CD14-positive monocyte (primary cell): Measurements from ENCODE around the gene KLHL22. TPM values are rescaled to one million over a fixed set of nuclear protein-coding genes. Genes with fewer than 3 reads are reported as not detected.

Experiments used
- DNase-seq, 3 donors: peaks; one replicate each; pipeline ENCODE4 v3.0.0-alpha.2; 2011 to 2022
- H2AFZ ChIP-seq: 2 replicates; pipeline ENCODE4 v1.6.0; 2012; ENCODE audit warnings: mild to moderate bottlenecking, low read depth, low read length, inconsistent platforms; ENCODE audit not compliant: insufficient read depth, poor library complexity, severe bottlenecking
- H3K27ac ChIP-seq, 2 donors: 1 replicate in 1 of 2; 2 replicates in 1 of 2; pipeline ENCODE4 v1.5.1; 2012 to 2013; ENCODE audit warnings: low read length in 2 of 2, control low read depth in 1 of 2, inconsistent platforms in 1 of 2, low read depth in 1 of 2, mild to moderate bottlenecking in 1 of 2
- H3K27me3 ChIP-seq, 2 donors: one replicate each; pipeline versions ENCODE4 v1.6.0 to v1.6.1; 2011 to 2013; ENCODE audit warnings: low read length in 2 of 2; ENCODE audit not compliant: control insufficient read depth in 2 of 2, insufficient read depth in 2 of 2
- H3K36me3 ChIP-seq, 2 donors: replicated peaks in 1 of 2; 1 replicate in 1 of 2; 2 replicates in 1 of 2; pipeline versions ENCODE4 v1.5.1 to v1.6.1; 2012 to 2013; ENCODE audit warnings: low read length in 2 of 2, control low read depth in 1 of 2, inconsistent platforms in 1 of 2, mild to moderate bottlenecking in 1 of 2; ENCODE audit not compliant: insufficient read depth in 2 of 2, control insufficient read depth in 1 of 2
- H3K4me1 ChIP-seq, 2 donors: 1 replicate in 1 of 2; 2 replicates in 1 of 2; pipeline versions ENCODE4 v1.5.1 to v1.6.1; 2012 to 2013; ENCODE audit warnings: low read length in 2 of 2, control low read depth in 1 of 2, inconsistent platforms in 1 of 2, mild to moderate bottlenecking in 1 of 2, moderate library complexity in 1 of 2; ENCODE audit not compliant: insufficient read depth in 2 of 2, control insufficient read depth in 1 of 2
- H3K4me2 ChIP-seq: replicated peaks from 2 replicates; pipeline ENCODE3; 2012; ENCODE audit warnings: low read length, moderate library complexity, mild to moderate bottlenecking; ENCODE audit not compliant: poor library complexity, severe bottlenecking; ENCODE audit errors: extremely low read depth
- H3K4me3 ChIP-seq, 3 experiments: fragments of 200-600 bp in 1 of 3; sonication (generic) in 1 of 3; replicated peaks in 1 of 3; 1 replicate in 2 of 3; 2 replicates in 1 of 3; pipeline ENCODE4 v1.5.1; 2011 to 2013; ENCODE audit warnings: low read length in 3 of 3, mild to moderate bottlenecking in 3 of 3, control low read depth in 2 of 3, low read depth in 2 of 3, inconsistent platforms in 1 of 3, moderate library complexity in 1 of 3
- H3K79me2 ChIP-seq: 2 replicates; pipeline ENCODE4 v1.6.0; 2012; ENCODE audit warnings: mild to moderate bottlenecking, control low read depth, inconsistent platforms, low read length, moderate library complexity; ENCODE audit not compliant: insufficient read depth
- H3K9ac ChIP-seq: 2 replicates; pipeline ENCODE4 v1.6.0; 2017; ENCODE audit warnings: low read length, mild to moderate bottlenecking; ENCODE audit not compliant: insufficient read depth, poor library complexity, severe bottlenecking
- H3K9me3 ChIP-seq, 2 donors: replicated peaks in 1 of 2; 1 replicate in 1 of 2; 2 replicates in 1 of 2; pipeline versions ENCODE4 v1.5.1 to v1.6.1; 2012 to 2013; ENCODE audit warnings: low read length in 2 of 2, control low read depth in 1 of 2; ENCODE audit not compliant: control insufficient read depth in 1 of 2, insufficient read depth in 1 of 2
- H4K20me1 ChIP-seq: 2 replicates; pipeline ENCODE4 v1.6.0; 2012; ENCODE audit warnings: mild to moderate bottlenecking, low read length, control low read depth, moderate library complexity; ENCODE audit not compliant: insufficient read depth
- H3K27ac Mint-ChIP-seq, 7 donors: one replicate each; pipeline ENCODE4 v1.8.0; 2020; ENCODE audit warnings: mild to moderate bottlenecking in 7 of 7, mixed read lengths in 7 of 7, moderate library complexity in 6 of 7, inconsistent platforms in 2 of 7
- H3K27me3 Mint-ChIP-seq, 3 donors: one replicate each; pipeline ENCODE4 v1.8.0; 2021 to 2022; ENCODE audit warnings: low read depth in 3 of 3, mild to moderate bottlenecking in 3 of 3, mixed read lengths in 3 of 3, moderate library complexity in 3 of 3, inconsistent platforms in 1 of 3
- H3K36me3 Mint-ChIP-seq, 2 donors: one replicate each; pipeline ENCODE4 v1.8.0; 2020; ENCODE audit warnings: mixed read lengths in 2 of 2, inconsistent platforms in 1 of 2, mild to moderate bottlenecking in 1 of 2
- H3K4me1 Mint-ChIP-seq: one replicate; pipeline ENCODE4 v1.8.0; 2020; ENCODE audit warnings: mild to moderate bottlenecking, mixed read lengths
- H3K4me3 Mint-ChIP-seq, 2 donors: one replicate each; pipeline ENCODE4 v1.8.0; 2020; ENCODE audit warnings: mild to moderate bottlenecking in 2 of 2, mixed read lengths in 2 of 2, moderate library complexity in 1 of 2
- H3K9me3 Mint-ChIP-seq, 7 donors: one replicate each; pipeline ENCODE4 v1.8.0; 2020 to 2022; ENCODE audit warnings: mixed read lengths in 7 of 7, mild to moderate bottlenecking in 6 of 7, moderate library complexity in 6 of 7, inconsistent platforms in 2 of 7
- WGBS: methylation state at CpG from one replicate; pipeline ENCODE4 v1.1.5; 2013; ENCODE audit warnings: missing lambda C conversion rate; ENCODE audit not compliant: insufficient coverage; 5-methylcytosine and 5-hydroxymethylcytosine counted together
- intact Hi-C, 2 donors: fragments of 100-400 bp; cut with micrococcal nuclease; formaldehyde crosslinking; loops; one replicate each; pipeline versions ENCODE4 v1.15.0 to v1.15.1; 2023
- polyA plus RNA-seq, 3 donors: library from polyadenylated mRNA; depleted of rRNA in 1 of 3; unstranded in 2 of 3; stranded (reverse) in 1 of 3; fragments of 300-500 nt in 2 of 3; fragments of >200 nt in 1 of 3; fragmentation: Illumina TruSeq in 2 of 3; gene quantifications; 1 replicate in 2 of 3; 2 replicates in 1 of 3; pipeline ENCODE4 v1.2.3, GENCODE V29; 2012 to 2021
- TF ChIP-seq, protein P1 (sequence below): fragments of 200-600 bp; IDR thresholded peaks from one replicate; pipeline ENCODE4 v1.8.0; 2022; ENCODE audit warnings: antibody characterized with exemption, mild to moderate bottlenecking

Gene KLHL22
- polyA plus RNA-seq, 3 donors: 7.8 to 15.6 (median 9.2) TPM

DNA sequence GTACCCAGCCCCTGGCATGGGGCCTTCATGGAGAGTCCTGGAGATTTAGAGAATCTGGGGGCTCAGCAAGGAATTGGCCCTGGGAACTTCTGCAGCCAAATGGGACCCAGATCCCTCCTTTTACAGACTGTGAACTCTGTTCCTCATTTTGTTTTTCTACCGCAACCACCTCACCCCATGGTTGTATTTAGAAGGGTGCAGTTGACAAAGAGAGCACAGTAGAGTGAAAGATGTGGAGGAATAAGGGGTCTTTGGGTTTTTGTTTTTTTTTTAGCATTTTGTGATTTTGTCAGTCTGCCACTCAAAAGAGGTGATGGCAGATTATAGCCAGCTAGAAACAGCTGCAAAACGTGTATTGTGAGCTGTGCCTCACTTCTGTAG is 99.7 kb downstream of the KLHL22 start:
- no peak for DNase-seq
- whole genome bisulfite sequencing: 0% methylated on average over 1 of the region's 2 CpGs
- no peak overlapping the region for H3K27ac Mint-ChIP-seq
- Histone ChIP-seq H3K4me3 (peak overlapping the region in 1 of 3 experiments; percentile 17), H3K36me3 (peaks cover 0 to 7% of the 10 kb centered on the region in 2 donors), H3K27me3 (no peaks in the 10 kb centered on the region), H3K9me3 (no peaks in the 10 kb centered on the region), H2AFZ (peak overlapping the region; percentile 4), H3K4me2 (peak overlapping the region; percentile 26), H3K4me1 (peaks cover 25 to 27% of the 10 kb centered on the region in 2 donors), H4K20me1 (no peaks in the 10 kb centered on the region), H3K27ac (no peak overlapping the region), H3K9ac (no peak overlapping the region), H3K79me2 (peaks cover 7% of the 10 kb centered on the region)
- intact Hi-C loops: no loop called here
- peaks cover 2 to 7% of the 10 kb centered on the region in 2 donors for H3K36me3 Mint-ChIP-seq
- H3K4me3 Mint-ChIP-seq: no peak overlapping the region
- TF ChIP-seq, protein P1, sequence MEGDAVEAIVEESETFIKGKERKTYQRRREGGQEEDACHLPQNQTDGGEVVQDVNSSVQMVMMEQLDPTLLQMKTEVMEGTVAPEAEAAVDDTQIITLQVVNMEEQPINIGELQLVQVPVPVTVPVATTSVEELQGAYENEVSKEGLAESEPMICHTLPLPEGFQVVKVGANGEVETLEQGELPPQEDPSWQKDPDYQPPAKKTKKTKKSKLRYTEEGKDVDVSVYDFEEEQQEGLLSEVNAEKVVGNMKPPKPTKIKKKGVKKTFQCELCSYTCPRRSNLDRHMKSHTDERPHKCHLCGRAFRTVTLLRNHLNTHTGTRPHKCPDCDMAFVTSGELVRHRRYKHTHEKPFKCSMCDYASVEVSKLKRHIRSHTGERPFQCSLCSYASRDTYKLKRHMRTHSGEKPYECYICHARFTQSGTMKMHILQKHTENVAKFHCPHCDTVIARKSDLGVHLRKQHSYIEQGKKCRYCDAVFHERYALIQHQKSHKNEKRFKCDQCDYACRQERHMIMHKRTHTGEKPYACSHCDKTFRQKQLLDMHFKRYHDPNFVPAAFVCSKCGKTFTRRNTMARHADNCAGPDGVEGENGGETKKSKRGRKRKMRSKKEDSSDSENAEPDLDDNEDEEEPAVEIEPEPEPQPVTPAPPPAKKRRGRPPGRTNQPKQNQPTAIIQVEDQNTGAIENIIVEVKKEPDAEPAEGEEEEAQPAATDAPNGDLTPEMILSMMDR: no peak
- peaks cover 0 to 2% (median 0%) of the 10 kb centered on the region in 7 donors for H3K9me3 Mint-ChIP-seq
- peaks cover 31% of the 10 kb centered on the region for H3K4me1 Mint-ChIP-seq
- peaks cover 0 to 2% (median 0%) of the 10 kb centered on the region in 3 donors for H3K27me3 Mint-ChIP-seq

GRCh38 chr22:20395181-20395906 is 100.3 kb downstream of the KLHL22 start:
- H3K27me3 ChIP-seq: no peaks in the 10 kb centered on the region
- WGBS: 77% methylated on average over 16 of the region's 20 CpGs
- H3K27me3 Mint-ChIP-seq: peaks cover 0 to 4% (median 0%) of the 10 kb centered on the region in 3 donors
- DNase-seq: no peak
- no peak overlapping the region for H3K9ac ChIP-seq
- peak overlapping the region in 2 of 7 donors; percentile 4 to 23 for H3K27ac Mint-ChIP-seq
- peaks cover 7% of the 10 kb centered on the region for H3K79me2 ChIP-seq
- no peaks in the 10 kb centered on the region for H3K9me3 ChIP-seq
- intact Hi-C loops: no loop called here
- H3K4me1 ChIP-seq: peaks cover 25 to 27% of the 10 kb centered on the region in 2 donors
- peak overlapping the region; percentile 4 for H2AFZ ChIP-seq
- H4K20me1 ChIP-seq: no peaks in the 10 kb centered on the region
- TF ChIP-seq, protein P1: no peak
- peak overlapping the region in 1 of 3 experiments; percentile 89 for H3K4me3 ChIP-seq
- peak overlapping the region; percentile 76 to 88 for H3K4me3 Mint-ChIP-seq
- H3K36me3 Mint-ChIP-seq: peaks cover 2 to 3% of the 10 kb centered on the region in 2 donors
- H3K36me3 ChIP-seq: peaks cover 0 to 2% of the 10 kb centered on the region in 2 donors
- H3K27ac ChIP-seq: no peak overlapping the region
- peaks cover 31% of the 10 kb centered on the region for H3K4me1 Mint-ChIP-seq
- peaks cover 0 to 2% (median 0%) of the 10 kb centered on the region in 7 donors for H3K9me3 Mint-ChIP-seq
- H3K4me2 ChIP-seq: peak overlapping the region; percentile 97
